Measurements from ENCODE around the gene MAMDC2.
A peak's percentile ranks its signal among the peaks of the same experiment; 100 is the strongest.

Gene MAMDC2

GRCh38 chr9:70111641-70112236 is 68.1 kb downstream of the MAMDC2 start:
- Histone ChIP-seq H4K20me1 (ENCODE audit: insufficient read depth, low read length, poor library complexity, severe bottlenecking) (no peaks in the 10 kb centered on the region), H2AFZ (ENCODE audit: low read length) (no peak overlapping the region), H3K27me3 (ENCODE audit: insufficient read depth, low read length, poor library complexity, severe bottlenecking) (no peaks in the 10 kb centered on the region), H3K4me1 (ENCODE audit: insufficient read depth, low read length, poor library complexity, severe bottlenecking) (no peaks in the 10 kb centered on the region), H3K36me3 (ENCODE audit: insufficient read depth, low read length) (no peaks in the 10 kb centered on the region), H3K9me3 (ENCODE audit: insufficient read depth, low read depth, low read length) (no peaks in the 10 kb centered on the region), H3K9me2 (replicated peaks; ENCODE audit: low read depth, low read length) (no peaks in the 10 kb centered on the region), H3K79me2 (ENCODE audit: insufficient read depth, low read length) (no peaks in the 10 kb centered on the region), H3F3A (ENCODE audit: low read depth) (no peaks in the 10 kb centered on the region), H3K9ac (ENCODE audit: low read depth, low read length, poor library complexity, severe bottlenecking) (no peak overlapping the region), H3K4me3 (ENCODE audit: low read length, poor library complexity, severe bottlenecking) (no peak overlapping the region), H3K4me2 (ENCODE audit: low read depth, low read length, poor library complexity, severe bottlenecking) (no peak overlapping the region)
- TF ChIP-seq, protein P1, sequence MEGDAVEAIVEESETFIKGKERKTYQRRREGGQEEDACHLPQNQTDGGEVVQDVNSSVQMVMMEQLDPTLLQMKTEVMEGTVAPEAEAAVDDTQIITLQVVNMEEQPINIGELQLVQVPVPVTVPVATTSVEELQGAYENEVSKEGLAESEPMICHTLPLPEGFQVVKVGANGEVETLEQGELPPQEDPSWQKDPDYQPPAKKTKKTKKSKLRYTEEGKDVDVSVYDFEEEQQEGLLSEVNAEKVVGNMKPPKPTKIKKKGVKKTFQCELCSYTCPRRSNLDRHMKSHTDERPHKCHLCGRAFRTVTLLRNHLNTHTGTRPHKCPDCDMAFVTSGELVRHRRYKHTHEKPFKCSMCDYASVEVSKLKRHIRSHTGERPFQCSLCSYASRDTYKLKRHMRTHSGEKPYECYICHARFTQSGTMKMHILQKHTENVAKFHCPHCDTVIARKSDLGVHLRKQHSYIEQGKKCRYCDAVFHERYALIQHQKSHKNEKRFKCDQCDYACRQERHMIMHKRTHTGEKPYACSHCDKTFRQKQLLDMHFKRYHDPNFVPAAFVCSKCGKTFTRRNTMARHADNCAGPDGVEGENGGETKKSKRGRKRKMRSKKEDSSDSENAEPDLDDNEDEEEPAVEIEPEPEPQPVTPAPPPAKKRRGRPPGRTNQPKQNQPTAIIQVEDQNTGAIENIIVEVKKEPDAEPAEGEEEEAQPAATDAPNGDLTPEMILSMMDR (conservative IDR thresholded peaks at IDR 0.05; ENCODE audit: low read length): no peak
- no peak for TF ChIP-seq EZH2phosphoT487 (IDR thresholded peaks at IDR 0.05; ENCODE audit: borderline replicate concordance)

GRCh38 chr9:70112981-70113380 is 69.3 kb downstream of the MAMDC2 start:
- H3K27me3 ChIP-seq (ENCODE audit: insufficient read depth, low read length, poor library complexity, severe bottlenecking): no peaks in the 10 kb centered on the region
- H3K4me3 ChIP-seq (ENCODE audit: low read length, poor library complexity, severe bottlenecking): no peak overlapping the region
- H3K36me3 ChIP-seq (ENCODE audit: insufficient read depth, low read length): no peaks in the 10 kb centered on the region
- H2AFZ ChIP-seq (ENCODE audit: low read length): no peak overlapping the region
- H4K20me1 ChIP-seq (ENCODE audit: insufficient read depth, low read length, poor library complexity, severe bottlenecking): no peaks in the 10 kb centered on the region
- no peaks in the 10 kb centered on the region for H3K9me3 ChIP-seq (ENCODE audit: insufficient read depth, low read depth, low read length)
- H3K9ac ChIP-seq (ENCODE audit: low read depth, low read length, poor library complexity, severe bottlenecking): no peak overlapping the region
- H3K4me2 ChIP-seq (ENCODE audit: low read depth, low read length, poor library complexity, severe bottlenecking): no peak overlapping the region
- H3K9me2 ChIP-seq (replicated peaks; ENCODE audit: low read depth, low read length): no peaks in the 10 kb centered on the region
- TF ChIP-seq, protein P1 (conservative IDR thresholded peaks at IDR 0.05; ENCODE audit: low read length): no peak
- TF ChIP-seq EZH2phosphoT487 (IDR thresholded peaks at IDR 0.05; ENCODE audit: borderline replicate concordance): no peak
- no peaks in the 10 kb centered on the region for H3F3A ChIP-seq (ENCODE audit: low read depth)
- H3K79me2 ChIP-seq (ENCODE audit: insufficient read depth, low read length): no peaks in the 10 kb centered on the region
- no peaks in the 10 kb centered on the region for H3K4me1 ChIP-seq (ENCODE audit: insufficient read depth, low read length, poor library complexity, severe bottlenecking)

- H3K36me3 ChIP-seq (ENCODE audit: insufficient read depth, low read length): no peaks in the 10 kb centered on the region
- no peaks in the 10 kb centered on the region for H3F3A ChIP-seq (ENCODE audit: low read depth)
- no peak overlapping the region for H3K9ac ChIP-seq (ENCODE audit: low read depth, low read length, poor library complexity, severe bottlenecking)
- TF ChIP-seq, protein P1 (conservative IDR thresholded peaks at IDR 0.05; ENCODE audit: low read length): peak; percentile 96
- TF ChIP-seq EZH2phosphoT487 (IDR thresholded peaks at IDR 0.05; ENCODE audit: borderline replicate concordance): no peak
- no peaks in the 10 kb centered on the region for H3K27me3 ChIP-seq (ENCODE audit: insufficient read depth, low read length, poor library complexity, severe bottlenecking)
- H3K4me2 ChIP-seq (ENCODE audit: low read depth, low read length, poor library complexity, severe bottlenecking): no peak overlapping the region
- H3K79me2 ChIP-seq (ENCODE audit: insufficient read depth, low read length): no peaks in the 10 kb centered on the region
- H4K20me1 ChIP-seq (ENCODE audit: insufficient read depth, low read length, poor library complexity, severe bottlenecking): no peaks in the 10 kb centered on the region
- H3K4me3 ChIP-seq (ENCODE audit: low read length, poor library complexity, severe bottlenecking): no peak overlapping the region
- H3K4me1 ChIP-seq (ENCODE audit: insufficient read depth, low read length, poor library complexity, severe bottlenecking): no peaks in the 10 kb centered on the region
- no peaks in the 10 kb centered on the region for H3K9me3 ChIP-seq (ENCODE audit: insufficient read depth, low read depth, low read length)
- H3K9me2 ChIP-seq (replicated peaks; ENCODE audit: low read depth, low read length): no peaks in the 10 kb centered on the region
- no peak overlapping the region for H2AFZ ChIP-seq (ENCODE audit: low read length)
These were observed 69.9 kb downstream of the MAMDC2 start for GRCh38 chr9:70113403-70114022.
